Stimulated activated CD4-positive, alpha-beta T cell treated with anti-CD3 and anti-CD28 coated beads, TNF-alpha, amount 100 ng/mL, for 1 hour (primary cell): ENCODE data around the gene EEF2KMT.
"Not testable (repeated sequence)": the region's sequence is repeated elsewhere in the genome, so short reads cannot be mapped to it uniquely, and the experiment has no call there.

Experiments
- DNase-seq, 3 donors: peaks; one replicate each; pipeline ENCODE4 v3.0.0-alpha.2; 2020; ENCODE audit warnings: low read depth in 3 of 3, low spot score in 1 of 3

Gene EEF2KMT

GRCh38 chr16:5095145-5095830 is 2.3 kb downstream of the EEF2KMT start:
- not testable (repeated sequence) for DNase-seq

GRCh38 chr16:5093746-5094145 is 3.8 kb downstream of the EEF2KMT start:
- not testable (repeated sequence) for DNase-seq

GRCh38 chr16:5093081-5093480 is 4.5 kb downstream of the EEF2KMT start:
- DNase-seq = not testable (repeated sequence)

- DNase-seq = not testable (repeated sequence)
Observed at GRCh38 chr16:5090592-5090991, 7.0 kb downstream of the EEF2KMT start.

- DNase-seq = not testable (repeated sequence)
Observed at GRCh38 chr16:5089911-5090555, 7.6 kb downstream of the EEF2KMT start.

- not testable (repeated sequence) for DNase-seq
Observed at GRCh38 chr16:5088936-5089335, 8.7 kb downstream of the EEF2KMT start.

- not testable (repeated sequence) for DNase-seq
Observed at GRCh38 chr16:5088086-5088790, 9.4 kb downstream of the EEF2KMT start.

GRCh38 chr16:5085716-5086115 is 11.9 kb downstream of the EEF2KMT start:
- DNase-seq = not testable (repeated sequence)

- DNase-seq = peak in 1 of 3 donors; percentile 43
Observed at GRCh38 chr16:5084802-5085201, 12.8 kb downstream of the EEF2KMT start.

GRCh38 chr16:5084099-5084731 is 13.4 kb downstream of the EEF2KMT start:
- not testable (repeated sequence) for DNase-seq

GRCh38 chr16:5083646-5084045 is 13.9 kb downstream of the EEF2KMT start:
- not testable (repeated sequence) for DNase-seq

- DNase-seq = not testable (repeated sequence)
Observed at GRCh38 chr16:5080996-5081395, 16.6 kb downstream of the EEF2KMT start.

- not testable (repeated sequence) for DNase-seq
Observed at GRCh38 chr16:5080461-5080860, 17.1 kb downstream of the EEF2KMT start.

GRCh38 chr16:5078626-5079025 is 19.0 kb downstream of the EEF2KMT start:
- DNase-seq = no peak

- no peak for DNase-seq
Observed at GRCh38 chr16:5077304-5077703, 20.3 kb downstream of the EEF2KMT start.

GRCh38 chr16:5075637-5076036 is 22.0 kb downstream of the EEF2KMT start:
- no peak for DNase-seq

GRCh38 chr16:5073771-5074170 is 23.8 kb downstream of the EEF2KMT start:
- not testable (repeated sequence) for DNase-seq

- DNase-seq = no peak
Observed at GRCh38 chr16:5073279-5073629, 24.3 kb downstream of the EEF2KMT start.

- DNase-seq = no peak
Observed at GRCh38 chr16:5072334-5073278, 25.0 kb downstream of the EEF2KMT start.

- DNase-seq = peak; percentile 70 to 80 (median 78)
Observed at GRCh38 chr16:5071681-5072333, 25.8 kb downstream of the EEF2KMT start, which contains the start of gene ALG1. Gene ALG1, plus strand, starts transcription at chr16:5071843. Its CDS starts 7 bp downstream, at chr16:5071850.
